C4-2B (cell line): ENCODE measurements around the gene BCL7A.

Experiments
- H3K27ac ChIP-seq: fragments of 450-650 bp; 2 replicates; pipeline ENCODE4 v1.5.1; 2017
- CTCF ChIP-seq: fragments of 450-650 bp; conservative IDR thresholded peaks from 2 replicates; pipeline ENCODE4 v1.5.1; 2017; ENCODE audit warnings: mild to moderate bottlenecking
- ZFX ChIP-seq: fragments of 450-650 bp; IDR thresholded peaks from 2 replicates; pipeline ENCODE4 v1.6.1; 2017

Gene BCL7A

GRCh38 chr12:122067966-122068365 lies 46.3 kb downstream of the BCL7A start:
- no peak for TF ChIP-seq ZFX
- TF ChIP-seq CTCF = no peak
- H3K27ac ChIP-seq = no peak overlapping the region

GRCh38 chr12:122072031-122072970 lies 50.6 kb downstream of the BCL7A start:
- TF ChIP-seq ZFX (no peak), CTCF (no peak)
- H3K27ac ChIP-seq = peak overlapping the region; percentile 88

- no peak overlapping the region; the same call in 1 of the 2 replicates for H3K27ac ChIP-seq
- TF ChIP-seq CTCF (no peak), ZFX (no peak)
Observed at GRCh38 chr12:122073815-122074214, 52.1 kb downstream of the BCL7A start.

- H3K27ac ChIP-seq = peak overlapping the region; percentile 75; the same call in 1 of the 2 replicates
- no peak for TF ChIP-seq ZFX
- no peak for TF ChIP-seq CTCF
Observed at GRCh38 chr12:122076743-122077495, 55.2 kb downstream of the BCL7A start.

- TF ChIP-seq ZFX (peak; percentile 88; the same call in 1 of the 2 replicates), CTCF (no peak)
- H3K27ac ChIP-seq = peak within 1 kb of the TSS; percentile 75
Observed at GRCh38 chr12:122078141-122079032, 56.7 kb downstream of the BCL7A start, which contains the start of gene MLXIP. TSS of gene MLXIP (plus strand) at chr12:122078756. CDS start at chr12:122078854, 98 bp downstream.

- H3K27ac ChIP-seq = peak overlapping the region; percentile 75
- TF ChIP-seq ZFX (peak; percentile 67; the same call in 1 of the 2 replicates), CTCF (no peak)
Observed at GRCh38 chr12:122079033-122079531, 57.4 kb downstream of the BCL7A start.
